Measurements from ENCODE around the gene CPEB3. TPM values are rescaled to one million over a fixed set of nuclear protein-coding genes. Genes with fewer than 3 reads are reported as not detected.

CPEB3 gene
- total RNA-seq, 1 experiment from 2014 or later = 2.4 TPM

- no peak overlapping the region for H3K4me3 ChIP-seq (ENCODE audit: low read depth in 2 of 2, low read length in 2 of 2)
- ChIA-PET CTCF (interaction anchor here (0.7 kb wide), 1 partner anchor 211 kb away, joined by 7 read pairs; the partner anchor contains the start of genes CPEB3 and MARCHF5), POLR2A (no interaction called here)
- no peak for DNase-seq (ENCODE audit: low read depth, low spot score)
- no peaks in the 10 kb centered on the region for H3K4me1 ChIP-seq (ENCODE audit: control insufficient read depth, insufficient read depth, low read length)
- no peak for TF ChIP-seq REST (IDR thresholded peaks at IDR 0.05; ENCODE audit: insufficient read depth in 1 of 2, low read depth in 2 of 2, low read length in 1 of 2)
- TF ChIP-seq TCF7L2 (IDR thresholded peaks at IDR 0.05; ENCODE audit: low read depth, low read length) = no peak
- no peak for TF ChIP-seq POLR2AphosphoS5 (IDR thresholded peaks at IDR 0.05; ENCODE audit: low read depth, low read length)
- no TSS peak for BruUV-seq (replicated peaks)
- intact Hi-C loops (cut with micrococcal nuclease; ENCODE audit: unreplicated experiment) (no loop called here), in situ Hi-C loops (cut with HindIII; ENCODE audit: low pct_unique_long_range_greater_than_20kb, low sequenced_read_pairs) (no loop called here)
- ATAC-seq = no peak
- no peak overlapping the region for H3K27ac ChIP-seq (ENCODE audit: low read length)
- H3K9me3 ChIP-seq (ENCODE audit: control insufficient read depth, insufficient read depth, low read depth, low read length) = no peaks in the 10 kb centered on the region
- no peaks in the 10 kb centered on the region for H3K36me3 ChIP-seq (ENCODE audit: control insufficient read depth, insufficient read depth, low read length)
- H3K27me3 ChIP-seq (ENCODE audit: control insufficient read depth, insufficient read depth, low read length) = no peaks in the 10 kb centered on the region
Observed at GRCh38 chr10:92080244-92080643, 210.6 kb downstream of the CPEB3 start.

- no peaks in the 10 kb centered on the region for H3K9me3 ChIP-seq (ENCODE audit: control insufficient read depth, insufficient read depth, low read depth, low read length)
- ChIA-PET POLR2A (no interaction called here), CTCF (no interaction called here)
- no peak for DNase-seq (ENCODE audit: low read depth, low spot score)
- no peaks in the 10 kb centered on the region for H3K4me1 ChIP-seq (ENCODE audit: control insufficient read depth, insufficient read depth, low read length)
- intact Hi-C loops (cut with micrococcal nuclease; ENCODE audit: unreplicated experiment) (no loop called here), in situ Hi-C loops (cut with HindIII; ENCODE audit: low pct_unique_long_range_greater_than_20kb, low sequenced_read_pairs) (no loop called here)
- no peak overlapping the region for H3K4me3 ChIP-seq (ENCODE audit: low read depth in 2 of 2, low read length in 2 of 2)
- no peak overlapping the region for H3K27ac ChIP-seq (ENCODE audit: low read length)
- H3K36me3 ChIP-seq (ENCODE audit: control insufficient read depth, insufficient read depth, low read length) = no peaks in the 10 kb centered on the region
- no TSS peak for BruUV-seq (replicated peaks)
- no peaks in the 10 kb centered on the region for H3K27me3 ChIP-seq (ENCODE audit: control insufficient read depth, insufficient read depth, low read length)
- ATAC-seq = no peak
- TF ChIP-seq REST (IDR thresholded peaks at IDR 0.05; ENCODE audit: insufficient read depth in 1 of 2, low read depth in 2 of 2, low read length in 1 of 2) (no peak), TCF7L2 (IDR thresholded peaks at IDR 0.05; ENCODE audit: low read depth, low read length) (no peak), CTCF (IDR thresholded peaks at IDR 0.05) (no peak), POLR2AphosphoS5 (IDR thresholded peaks at IDR 0.05; ENCODE audit: low read depth, low read length) (no peak), SIN3A (IDR thresholded peaks at IDR 0.05; ENCODE audit: borderline replicate concordance, insufficient read depth, low read depth, low read length) (no peak)
Observed at GRCh38 chr10:92079003-92079402, 211.9 kb downstream of the CPEB3 start.
